Germinal center (tissue), 1 donor: ENCODE data around the gene PBRM1.

Experiments
- DNase-seq: peaks from one replicate; pipeline ENCODE4 v3.0.0; 2012; ENCODE audit warnings: mixed read lengths, low spot score

The PBRM1 gene

GRCh38 chr3:52670621-52671521 lies 14.8 kb downstream of the PBRM1 start:
- DNase-seq, result no peak

- DNase-seq, result no peak
Measured at GRCh38 chr3:52663098-52663497, 22.6 kb downstream of the PBRM1 start.

GRCh38 chr3:52660046-52660445 lies 25.7 kb downstream of the PBRM1 start:
- no peak for DNase-seq

- DNase-seq, result no peak
Measured at GRCh38 chr3:52655895-52656294, 29.8 kb downstream of the PBRM1 start.

GRCh38 chr3:52651592-52651991 lies 34.1 kb downstream of the PBRM1 start:
- no peak for DNase-seq

GRCh38 chr3:52650439-52650838 lies 35.3 kb downstream of the PBRM1 start:
- no peak for DNase-seq

- no peak for DNase-seq
Measured at GRCh38 chr3:52649461-52650210, 36.1 kb downstream of the PBRM1 start.

GRCh38 chr3:52645549-52645948 lies 40.2 kb downstream of the PBRM1 start:
- no peak for DNase-seq

- DNase-seq, result no peak
Measured at GRCh38 chr3:52636673-52637072, 49.0 kb downstream of the PBRM1 start.

- no peak for DNase-seq
Measured at GRCh38 chr3:52633786-52634185, 51.9 kb downstream of the PBRM1 start.

GRCh38 chr3:52625041-52625440 lies 60.7 kb downstream of the PBRM1 start:
- DNase-seq, result no peak

GRCh38 chr3:52623234-52623792 lies 62.4 kb downstream of the PBRM1 start:
- no peak for DNase-seq

- no peak for DNase-seq
Measured at GRCh38 chr3:52620580-52620979, 65.1 kb downstream of the PBRM1 start.

GRCh38 chr3:52615166-52615565 lies 70.5 kb downstream of the PBRM1 start:
- no peak for DNase-seq

GRCh38 chr3:52614689-52615088 lies 71.0 kb downstream of the PBRM1 start:
- DNase-seq, result no peak

GRCh38 chr3:52609316-52609815 lies 76.3 kb downstream of the PBRM1 start:
- no peak for DNase-seq

- DNase-seq, result no peak
Measured at GRCh38 chr3:52608337-52608736, 77.4 kb downstream of the PBRM1 start.

- no peak for DNase-seq
Measured at GRCh38 chr3:52606373-52607085, 79.2 kb downstream of the PBRM1 start.

- no peak for DNase-seq
Measured at GRCh38 chr3:52600258-52600657, 85.5 kb downstream of the PBRM1 start.

GRCh38 chr3:52596658-52597265 lies 89.0 kb downstream of the PBRM1 start:
- no peak for DNase-seq

- no peak for DNase-seq
Measured at GRCh38 chr3:52593103-52593502, 92.6 kb downstream of the PBRM1 start.
